A549 (cell line): ENCODE measurements around the gene LRRFIP2. TPM values are rescaled to one million over a fixed set of nuclear protein-coding genes. Genes with fewer than 3 reads are reported as not detected.

Experiments
- ATAC-seq, 2 experiments: fragments of 200-7000 bp in 1 of 2; fragments of >200 bp in 1 of 2; cut with Nextera tagmentation in 1 of 2; cut with Tn5 transposase in 1 of 2; 3 replicates each; pipeline versions ENCODE4 v1.8.0 to v1.9.1; 2018 to 2020; ENCODE audit warnings: mild to moderate bottlenecking in 1 of 2, moderate library complexity in 1 of 2
- CTCF ChIA-PET: fragments of 300-600 bp; sonication (Branson Sonifier 250); formaldehyde crosslinking; extraction: SDS; loops from one replicate; lab custom pipeline; 2021; ENCODE audit warnings: antibody characterized with exemption, inconsistent platforms; lab: Yijun Ruan, JAX
- POLR2A ChIA-PET: fragments of 350-600 bp; formaldehyde crosslinking; extraction: SDS; loops from one replicate; lab custom pipeline; 2021; ENCODE audit warnings: antibody characterized with exemption, inconsistent platforms; lab: Yijun Ruan, JAX
- DNase-seq, 2 experiments: peaks; one replicate each; pipeline versions ENCODE4 v3.0.0 to v3.0.0-alpha.2; 2011 to 2016; ENCODE audit warnings: low read depth in 1 of 2, low spot score in 1 of 2
- FAIRE-seq: peaks from 2 replicates; lab custom pipeline; 2011; peaks lifted over from hg19 to GRCh38; lab: Jason Lieb, UNC
- H3K27ac ChIP-seq, 2 experiments: fragments of >200 bp; sonication (Bioruptor Twin); formaldehyde crosslinking; 3 replicates each; pipeline ENCODE4 v1.5.1; 2016 to 2017
- H3K4me1 ChIP-seq: fragments of >200 bp; sonication (Bioruptor Twin); formaldehyde crosslinking; 3 replicates; pipeline ENCODE4 v1.6.1; 2016
- H3K4me2 ChIP-seq: fragments of >200 bp; sonication (Bioruptor Twin); formaldehyde crosslinking; 3 replicates; pipeline ENCODE4 v1.6.1; 2016
- H3K4me3 ChIP-seq: fragments of >200 bp; sonication (Bioruptor Twin); formaldehyde crosslinking; 3 replicates; pipeline ENCODE4 v1.5.1; 2016
- H3K9me3 ChIP-seq: fragments of >200 bp; sonication (Bioruptor Twin); formaldehyde crosslinking; 3 replicates; pipeline ENCODE4 v1.6.1; 2016
- CEBPB ChIP-seq, 2 experiments: fragments of >200 bp in 1 of 2; sonication (Bioruptor Twin) in 1 of 2; formaldehyde crosslinking in 1 of 2; IDR thresholded peaks; 2 replicates each; pipeline ENCODE4 v1.6.1; 2012 to 2016
- FOSB ChIP-seq: fragments of 250-450 bp; sonication (Bioruptor Pico); IDR thresholded peaks from 2 replicates; pipeline ENCODE4 v1.5.0; 2020; ENCODE audit warnings: mild to moderate bottlenecking, moderate library complexity
- FOSL2 ChIP-seq, 2 experiments: fragments of 450-650 bp in 1 of 2; fragments of >200 bp in 1 of 2; sonication (Bioruptor Twin) in 1 of 2; formaldehyde crosslinking; IDR thresholded peaks; 2 replicates each; pipeline versions ENCODE4 v1.5.0 to v1.6.1; 2016 to 2020; ENCODE audit warnings: mild to moderate bottlenecking in 1 of 2, moderate library complexity in 1 of 2
- GATA3 ChIP-seq: IDR thresholded peaks from 2 replicates; pipeline ENCODE4 v1.6.1; 2012; ENCODE audit warnings: borderline replicate concordance
- HDAC2 ChIP-seq: fragments of 200-600 bp; sonication (generic); IDR thresholded peaks from 2 replicates; pipeline ENCODE4 v1.6.1; 2016
- MAFK ChIP-seq: fragments of 450-650 bp; IDR thresholded peaks from 2 replicates; pipeline ENCODE4 v1.6.1; 2014; ENCODE audit not compliant: partially characterized antibody
- NPAS2 ChIP-seq: fragments of 250-450 bp; sonication (Bioruptor Pico); IDR thresholded peaks from 2 replicates; pipeline ENCODE4 v1.8.0; 2022; ENCODE audit warnings: mild to moderate bottlenecking, moderate library complexity, borderline replicate concordance
- POLR2AphosphoS2 ChIP-seq: conservative IDR thresholded peaks from 2 replicates; pipeline ENCODE4 v1.6.1; 2012; ENCODE audit warnings: low read length, improper control_type of control experiment, inconsistent platforms
- RAD21 ChIP-seq, 2 experiments: fragments of >200 bp in 1 of 2; sonication (Bioruptor Twin) in 1 of 2; formaldehyde crosslinking in 1 of 2; IDR thresholded peaks in 1 of 2; conservative IDR thresholded peaks in 1 of 2; 2 replicates in 1 of 2; 3 replicates in 1 of 2; pipeline ENCODE4 v1.6.1; 2012 to 2018; ENCODE audit warnings: inconsistent platforms in 1 of 2
- RNF2 ChIP-seq: fragments of 200-600 bp; sonication (generic); IDR thresholded peaks from 2 replicates; pipeline ENCODE4 v1.6.1; 2016; ENCODE audit warnings: low read depth, mild to moderate bottlenecking, antibody characterized with exemption, moderate library complexity, borderline replicate concordance
- SMC3 ChIP-seq: fragments of >200 bp; sonication (Bioruptor Twin); formaldehyde crosslinking; IDR thresholded peaks from 3 replicates; pipeline ENCODE4 v1.6.1; 2018; ENCODE audit warnings: inconsistent platforms
- SREBF2 ChIP-seq: fragments of 450-650 bp; IDR thresholded peaks from 2 replicates; pipeline ENCODE4 v1.6.1; 2014; ENCODE audit warnings: mild to moderate bottlenecking, moderate library complexity
- TFCP2L1 ChIP-seq: fragments of 250-450 bp; sonication (Bioruptor Pico); IDR thresholded peaks from 2 replicates; pipeline ENCODE4 v1.5.0; 2021; ENCODE audit warnings: mild to moderate bottlenecking
- ZFP36 ChIP-seq: fragments of 450-650 bp; IDR thresholded peaks from 2 replicates; pipeline ENCODE4 v1.6.1; 2014; ENCODE audit warnings: borderline replicate concordance; ENCODE audit not compliant: partially characterized antibody
- WGBS: methylation state at CpG from one replicate; pipeline ENCODE4 v1.1.6; 2017; ENCODE audit errors: missing lambda C conversion rate; 5-methylcytosine and 5-hydroxymethylcytosine counted together
- polyA plus RNA-seq, 4 experiments: library from polyadenylated mRNA; depleted of rRNA in 3 of 4; stranded (reverse); fragments of >200 nt; fragmentation: RNase III in 1 of 4; extraction: RNeasy Plus Mini Kit Qiagen cat#74134 plus additional on column Dnase treatment in 1 of 4; gene quantifications; 2 replicates in 3 of 4; 3 replicates in 1 of 4; pipeline ENCODE4 v1.2.3, GENCODE V29; 2011 to 2017
- TF ChIP-seq, protein P1 (sequence below): IDR thresholded peaks from 2 replicates; pipeline ENCODE4 v1.6.1; 2012
- TF ChIP-seq, protein P2 (sequence below): fragments of 200-600 bp; sonication (generic); IDR thresholded peaks from 2 replicates; pipeline ENCODE4 v1.6.1; 2016; ENCODE audit warnings: antibody characterized with exemption, mild to moderate bottlenecking, moderate library complexity
- TF ChIP-seq, protein P3 (sequence below): fragments of >200 bp; sonication (Bioruptor Twin); formaldehyde crosslinking; IDR thresholded peaks from 2 replicates; pipeline ENCODE4 v1.6.1; 2016

Gene LRRFIP2
- polyA plus RNA-seq, 2 of the 4 experiments (the other 2 are of a cell fraction), result 48.0 to 66.4 TPM

- peak in 1 of 2 experiments; percentile 12 for DNase-seq
These were observed 29.6 kb downstream of the LRRFIP2 start for GRCh38 chr3:37144806-37145205.

DNA sequence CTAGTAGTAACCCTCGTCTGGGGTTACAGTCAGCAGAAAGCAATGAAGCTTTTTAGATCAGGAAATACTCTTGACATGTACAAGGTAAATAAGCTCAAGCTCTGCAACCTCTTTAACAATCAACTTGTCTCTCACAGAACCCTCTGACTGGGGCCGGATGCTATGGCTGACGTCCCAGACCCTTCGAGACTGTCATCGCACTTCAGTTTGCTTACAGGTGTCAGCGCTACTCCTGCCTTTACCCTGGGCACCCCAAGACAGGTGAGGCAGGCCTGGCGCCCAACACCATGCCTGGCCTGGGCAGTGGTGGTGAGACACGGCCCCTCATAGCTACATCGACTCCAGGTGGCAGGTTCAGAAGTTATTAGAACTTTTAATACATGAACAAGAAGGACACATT lies 30.6 kb downstream of the LRRFIP2 start:
- whole genome bisulfite sequencing, result 93% methylated on average over 9 of the region's 9 CpGs
- no peak overlapping the region for H3K27ac ChIP-seq
- FAIRE-seq, result no peak

More at GRCh38 chr3:37144806-37145205, 29.6 kb downstream of the LRRFIP2 start:
- ATAC-seq (no peak), FAIRE-seq (no peak)
- Histone ChIP-seq H3K4me3 (no peak overlapping the region), H3K27ac (no peak overlapping the region), H3K4me1 (peaks cover 18% of the 10 kb centered on the region; the same call in 2 of the 3 replicates), H3K9me3 (no peaks in the 10 kb centered on the region), H3K4me2 (peak overlapping the region; percentile 28; the same call in 2 of the 3 replicates)
- POLR2A ChIA-PET, result no interaction called here
- CTCF ChIA-PET, result no interaction called here
- no peak for TF ChIP-seq TFCP2L1 (CRISPR knock-in tag)
- TF ChIP-seq FOSL2 (IDR thresholded peaks at IDR 0.05), result no peak
- peak; percentile 5; the same call in 1 of the 2 replicates for TF ChIP-seq FOSL2 (CRISPR knock-in tag; IDR thresholded peaks at IDR 0.05)

DNA sequence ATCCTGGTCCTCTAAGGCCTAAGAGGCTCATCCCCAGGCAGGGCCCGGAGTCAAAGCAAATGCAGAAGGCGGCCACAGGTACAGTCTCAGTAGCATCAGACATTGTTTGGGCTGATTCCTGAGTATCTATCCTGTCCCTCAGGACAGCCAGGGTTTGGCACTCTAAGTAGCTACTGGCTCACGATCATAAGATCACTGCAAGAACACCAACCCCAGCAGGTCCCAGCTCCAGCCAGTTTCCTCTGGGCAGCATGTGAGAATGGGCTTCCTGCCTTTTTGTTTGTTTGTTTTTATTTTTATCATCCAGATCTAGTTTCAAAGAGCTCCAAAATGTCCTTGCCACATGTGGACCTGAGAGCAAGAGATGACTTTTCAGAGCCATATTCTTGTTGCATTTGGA lies 32.7 kb downstream of the LRRFIP2 start:
- Histone ChIP-seq H3K9me3 (no peaks in the 10 kb centered on the region), H3K4me3 (no peak overlapping the region), H3K4me1 (peaks cover 30% of the 10 kb centered on the region), H3K27ac (no peak overlapping the region), H3K4me2 (no peak overlapping the region)
- CTCF ChIA-PET, result interaction anchor here (0.5 to 2.2 kb wide), 4 partner anchors 10 to 72 kb away, joined by 3 to 6 read pairs (median 3); no protein-coding TSS in a partner anchor
- FAIRE-seq, result no peak
- TF ChIP-seq, protein P1, sequence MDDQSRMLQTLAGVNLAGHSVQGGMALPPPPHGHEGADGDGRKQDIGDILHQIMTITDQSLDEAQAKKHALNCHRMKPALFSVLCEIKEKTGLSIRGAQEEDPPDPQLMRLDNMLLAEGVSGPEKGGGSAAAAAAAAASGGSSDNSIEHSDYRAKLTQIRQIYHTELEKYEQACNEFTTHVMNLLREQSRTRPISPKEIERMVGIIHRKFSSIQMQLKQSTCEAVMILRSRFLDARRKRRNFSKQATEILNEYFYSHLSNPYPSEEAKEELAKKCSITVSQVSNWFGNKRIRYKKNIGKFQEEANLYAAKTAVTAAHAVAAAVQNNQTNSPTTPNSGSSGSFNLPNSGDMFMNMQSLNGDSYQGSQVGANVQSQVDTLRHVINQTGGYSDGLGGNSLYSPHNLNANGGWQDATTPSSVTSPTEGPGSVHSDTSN, result no peak
- no peak for TF ChIP-seq HDAC2
- TF ChIP-seq NPAS2 (CRISPR knock-in tag), result no peak
- TF ChIP-seq, protein P2, sequence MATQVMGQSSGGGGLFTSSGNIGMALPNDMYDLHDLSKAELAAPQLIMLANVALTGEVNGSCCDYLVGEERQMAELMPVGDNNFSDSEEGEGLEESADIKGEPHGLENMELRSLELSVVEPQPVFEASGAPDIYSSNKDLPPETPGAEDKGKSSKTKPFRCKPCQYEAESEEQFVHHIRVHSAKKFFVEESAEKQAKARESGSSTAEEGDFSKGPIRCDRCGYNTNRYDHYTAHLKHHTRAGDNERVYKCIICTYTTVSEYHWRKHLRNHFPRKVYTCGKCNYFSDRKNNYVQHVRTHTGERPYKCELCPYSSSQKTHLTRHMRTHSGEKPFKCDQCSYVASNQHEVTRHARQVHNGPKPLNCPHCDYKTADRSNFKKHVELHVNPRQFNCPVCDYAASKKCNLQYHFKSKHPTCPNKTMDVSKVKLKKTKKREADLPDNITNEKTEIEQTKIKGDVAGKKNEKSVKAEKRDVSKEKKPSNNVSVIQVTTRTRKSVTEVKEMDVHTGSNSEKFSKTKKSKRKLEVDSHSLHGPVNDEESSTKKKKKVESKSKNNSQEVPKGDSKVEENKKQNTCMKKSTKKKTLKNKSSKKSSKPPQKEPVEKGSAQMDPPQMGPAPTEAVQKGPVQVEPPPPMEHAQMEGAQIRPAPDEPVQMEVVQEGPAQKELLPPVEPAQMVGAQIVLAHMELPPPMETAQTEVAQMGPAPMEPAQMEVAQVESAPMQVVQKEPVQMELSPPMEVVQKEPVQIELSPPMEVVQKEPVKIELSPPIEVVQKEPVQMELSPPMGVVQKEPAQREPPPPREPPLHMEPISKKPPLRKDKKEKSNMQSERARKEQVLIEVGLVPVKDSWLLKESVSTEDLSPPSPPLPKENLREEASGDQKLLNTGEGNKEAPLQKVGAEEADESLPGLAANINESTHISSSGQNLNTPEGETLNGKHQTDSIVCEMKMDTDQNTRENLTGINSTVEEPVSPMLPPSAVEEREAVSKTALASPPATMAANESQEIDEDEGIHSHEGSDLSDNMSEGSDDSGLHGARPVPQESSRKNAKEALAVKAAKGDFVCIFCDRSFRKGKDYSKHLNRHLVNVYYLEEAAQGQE, result no peak
- no peak for TF ChIP-seq SMC3
- no peak for TF ChIP-seq POLR2AphosphoS2
- TF ChIP-seq FOSB, result no peak
- TF ChIP-seq, protein P3, sequence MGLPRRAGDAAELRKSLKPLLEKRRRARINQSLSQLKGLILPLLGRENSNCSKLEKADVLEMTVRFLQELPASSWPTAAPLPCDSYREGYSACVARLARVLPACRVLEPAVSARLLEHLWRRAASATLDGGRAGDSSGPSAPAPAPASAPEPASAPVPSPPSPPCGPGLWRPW, result no peak
- POLR2A ChIA-PET, result no interaction called here
- no peak for DNase-seq
- no peak for ATAC-seq
- 98% methylated on average over 3 of the region's 3 CpGs for WGBS

More for the DNA sequence above, 30.6 kb downstream of the LRRFIP2 start:
- TF ChIP-seq SMC3, result no peak
- no peak for TF ChIP-seq RNF2
- no peak for TF ChIP-seq SREBF2
- no peak for TF ChIP-seq TFCP2L1 (CRISPR knock-in tag)
- TF ChIP-seq FOSB, result no peak
- TF ChIP-seq CEBPB (IDR thresholded peaks at IDR 0.05), result no peak
- no peak for TF ChIP-seq MAFK
- no peak for TF ChIP-seq GATA3
- no peak for TF ChIP-seq RAD21 (conservative IDR thresholded peaks at IDR 0.05 in 1 of 2, IDR thresholded peaks at IDR 0.05 in 1 of 2)
- TF ChIP-seq ZFP36, result no peak
- ChIA-PET CTCF (interaction anchor here (0.8 kb wide), 1 partner anchor 76 kb away, joined by 4 read pairs; no protein-coding TSS in a partner anchor), POLR2A (no interaction called here)
- no peak overlapping the region for H3K4me3 ChIP-seq
- DNase-seq, result no peak
- ATAC-seq, result no peak
- H3K4me1 ChIP-seq, result peaks cover 28% of the 10 kb centered on the region
- no peak overlapping the region for H3K4me2 ChIP-seq
- no peaks in the 10 kb centered on the region for H3K9me3 ChIP-seq
